GM21723 (cell line): ENCODE measurements around the gene BCAP31.
"Not testable (repeated sequence)": the region's sequence is repeated elsewhere in the genome, so short reads cannot be mapped to it uniquely, and the experiment has no call there.

Experiments
- ATAC-seq: cut with Tn5 transposase; IDR thresholded peaks from one replicate; pipeline ENCODE4 v1.9.1; 2021; ENCODE audit warnings: mild to moderate bottlenecking, moderate library complexity; ENCODE audit not compliant: unreplicated experiment

The BCAP31 gene

DNA sequence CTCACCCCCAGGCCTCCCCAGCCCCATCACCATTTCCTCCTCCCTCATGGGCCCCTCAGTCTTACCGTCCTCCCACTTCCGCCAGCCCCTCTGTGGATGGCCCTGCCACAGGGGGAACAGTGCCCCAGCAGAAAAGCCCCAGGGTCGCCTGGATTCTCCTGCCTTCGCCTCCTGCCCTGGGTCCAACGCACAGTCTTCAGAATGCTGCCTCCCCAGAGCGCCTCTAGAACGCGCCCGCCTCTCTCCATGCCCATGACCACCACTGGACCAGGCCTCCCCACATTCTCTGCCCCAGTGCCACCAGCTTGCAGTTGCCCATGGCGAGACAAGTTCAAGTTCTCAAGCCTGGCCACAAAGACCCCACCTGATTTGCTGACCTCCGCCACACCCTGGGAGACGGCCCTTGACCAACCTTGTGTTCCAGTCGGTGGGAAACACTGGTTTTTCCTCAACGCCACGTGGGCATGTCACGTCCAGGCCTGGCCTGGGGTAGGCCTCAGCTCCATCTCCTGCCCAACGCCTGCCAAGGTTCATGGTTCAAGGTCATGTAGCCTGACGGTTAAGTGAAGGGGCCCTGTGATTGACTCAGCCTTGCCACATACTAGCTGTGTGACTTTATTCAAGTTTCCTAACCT, 39.2 kb upstream of the BCAP31 start:
- no peak for ATAC-seq

DNA sequence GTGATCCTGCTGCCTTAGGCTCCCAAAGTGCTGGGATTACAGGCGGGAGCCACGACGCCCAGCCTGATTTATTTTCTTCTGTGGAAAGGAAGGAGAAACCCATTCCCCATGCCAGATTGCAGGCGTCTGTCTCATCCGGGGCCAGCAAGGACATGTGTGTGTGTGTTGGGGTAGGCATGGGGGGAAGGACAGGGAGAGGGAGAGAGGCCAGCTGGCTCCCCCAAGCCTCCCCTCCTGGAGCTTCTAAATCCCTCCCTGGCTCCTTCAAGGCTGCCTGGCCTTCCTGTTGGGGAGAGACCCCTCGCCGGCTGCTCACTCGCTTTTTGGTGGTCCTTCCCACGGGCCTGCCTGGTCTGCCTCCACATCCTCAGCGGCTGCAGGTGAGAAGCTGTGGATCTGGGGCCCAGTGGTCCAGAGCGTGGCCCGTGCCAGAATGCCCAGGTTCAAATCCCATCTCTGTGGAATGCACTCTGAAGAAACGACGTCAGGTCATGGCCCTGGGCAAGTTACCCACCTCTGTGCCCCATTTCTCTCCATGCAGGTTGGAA, 38.5 kb upstream of the BCAP31 start:
- no peak for ATAC-seq

DNA sequence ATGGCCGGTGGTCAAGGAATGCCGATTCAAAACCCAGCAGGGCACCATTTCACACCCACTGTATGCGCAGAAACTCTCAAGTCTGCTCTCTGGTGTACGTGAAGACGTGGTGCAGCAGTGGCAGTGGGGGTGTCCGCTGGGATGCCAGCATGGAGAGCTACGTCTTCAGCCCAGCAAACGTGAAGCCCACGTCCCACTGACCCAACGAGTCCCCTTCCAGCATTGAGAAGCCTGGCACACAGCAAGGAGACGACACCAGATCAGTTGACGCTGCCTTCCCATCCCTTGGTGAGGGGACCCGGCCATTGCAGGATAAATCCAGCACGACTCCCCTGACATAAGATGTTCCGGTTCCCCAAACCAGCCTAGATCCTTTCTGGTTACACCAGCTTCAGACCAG, 37.7 kb upstream of the BCAP31 start:
- no peak for ATAC-seq

DNA sequence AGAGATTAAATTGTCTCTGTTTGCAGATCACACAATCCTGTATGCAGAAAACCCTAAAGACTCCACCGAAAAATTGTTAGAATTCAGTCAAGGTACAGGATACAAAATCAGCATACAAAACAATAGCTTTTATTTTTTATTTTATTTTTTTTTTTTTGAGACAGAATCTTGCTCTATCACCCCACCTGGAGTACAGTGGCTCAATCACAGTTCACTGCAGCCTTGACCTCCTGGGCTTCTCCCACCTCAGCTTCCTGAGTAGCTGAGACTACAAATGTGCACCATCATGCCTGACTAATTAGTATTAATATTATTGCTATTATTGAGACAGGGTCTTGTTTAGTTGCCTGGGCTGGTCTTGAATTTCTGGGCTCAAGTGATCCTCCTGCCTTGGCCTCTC, 30.9 kb upstream of the BCAP31 start:
- ATAC-seq, result no peak

DNA sequence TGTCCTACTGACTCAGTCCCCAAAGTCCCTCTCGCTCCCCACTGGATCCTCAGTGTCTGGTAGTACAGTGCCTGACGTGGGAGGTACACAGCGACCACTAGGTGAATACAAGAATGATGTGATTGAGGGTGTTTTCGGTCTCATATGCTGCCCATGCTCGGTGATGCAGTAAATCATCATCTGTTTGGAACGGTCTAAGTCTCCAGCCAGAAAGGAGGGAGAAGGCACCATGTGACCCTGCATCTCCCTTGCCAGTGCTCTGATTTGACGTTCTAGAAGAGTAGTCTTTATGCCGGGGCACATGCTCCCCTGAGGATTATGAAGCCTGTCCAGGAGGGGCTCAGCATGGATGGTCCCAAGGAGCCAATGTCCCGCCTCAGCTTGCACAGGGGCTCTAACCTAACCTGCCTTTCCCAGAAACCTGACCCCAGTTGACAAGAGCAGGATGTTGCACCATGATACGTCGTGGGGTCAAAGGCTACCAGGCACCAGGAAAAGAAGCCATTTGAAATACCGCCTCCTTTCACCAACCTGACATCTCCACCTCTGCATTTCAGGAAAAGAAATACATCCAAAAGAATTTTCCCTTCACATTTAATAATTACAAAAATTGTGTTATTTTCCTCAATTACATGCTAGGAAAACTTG, 26.1 kb upstream of the BCAP31 start:
- ATAC-seq, result no peak

DNA sequence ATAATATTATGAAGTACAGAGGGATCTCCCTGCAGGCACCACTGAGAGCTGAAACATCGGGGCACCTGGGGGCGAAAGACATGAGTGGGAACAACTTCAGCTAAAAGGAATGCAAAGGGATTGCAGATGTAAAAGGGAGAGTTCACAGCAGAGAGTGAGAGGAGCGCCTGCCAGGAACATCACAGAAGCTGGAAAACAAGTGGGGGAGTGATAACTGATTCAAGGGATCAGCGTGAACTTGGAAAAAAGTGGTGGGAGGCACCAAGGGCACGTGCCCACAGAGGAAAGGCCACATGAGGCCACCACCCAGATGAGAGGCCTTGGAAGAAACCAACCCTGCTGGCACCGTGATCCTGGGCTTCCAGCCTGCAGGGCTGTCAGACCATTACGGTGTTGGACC, 24.8 kb upstream of the BCAP31 start:
- not testable (repeated sequence) for ATAC-seq

DNA sequence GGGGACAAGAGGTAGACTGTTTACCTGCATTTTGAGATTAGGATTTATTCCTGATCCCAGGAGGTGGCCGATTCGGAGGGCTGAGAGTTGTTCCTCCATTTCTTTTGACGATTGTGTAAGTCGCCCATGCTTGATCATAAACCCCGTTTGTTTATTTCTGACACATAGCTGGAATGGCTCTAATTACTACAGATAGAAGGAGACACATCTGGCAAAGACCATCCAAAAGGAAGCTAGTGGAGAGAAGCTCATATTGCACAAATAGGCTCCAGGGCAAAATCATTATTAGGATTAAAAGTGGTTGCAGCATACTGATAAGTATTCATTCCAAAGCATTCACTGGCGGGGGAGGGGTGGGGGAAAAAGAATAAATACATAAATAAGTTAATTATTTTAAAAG, 22.8 kb upstream of the BCAP31 start:
- not testable (repeated sequence) for ATAC-seq

DNA sequence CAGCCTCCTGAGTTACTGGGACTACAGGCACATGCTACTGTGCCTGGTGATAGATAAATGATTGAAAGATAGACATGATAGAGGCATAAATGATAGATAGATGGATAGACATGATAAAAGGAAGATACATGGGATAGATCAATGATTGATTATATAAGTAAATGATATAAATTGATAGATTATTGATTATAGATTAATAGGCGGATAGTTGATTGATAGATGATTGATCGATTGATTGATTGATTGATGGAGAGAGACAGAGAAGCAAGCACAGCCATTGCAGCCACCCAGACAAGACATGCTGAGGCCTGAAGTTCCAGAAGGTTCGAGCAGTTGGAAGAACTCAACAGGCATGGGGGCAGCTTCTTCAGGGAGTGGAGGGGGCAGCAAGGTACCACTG, 22.2 kb upstream of the BCAP31 start:
- ATAC-seq, result no peak

DNA sequence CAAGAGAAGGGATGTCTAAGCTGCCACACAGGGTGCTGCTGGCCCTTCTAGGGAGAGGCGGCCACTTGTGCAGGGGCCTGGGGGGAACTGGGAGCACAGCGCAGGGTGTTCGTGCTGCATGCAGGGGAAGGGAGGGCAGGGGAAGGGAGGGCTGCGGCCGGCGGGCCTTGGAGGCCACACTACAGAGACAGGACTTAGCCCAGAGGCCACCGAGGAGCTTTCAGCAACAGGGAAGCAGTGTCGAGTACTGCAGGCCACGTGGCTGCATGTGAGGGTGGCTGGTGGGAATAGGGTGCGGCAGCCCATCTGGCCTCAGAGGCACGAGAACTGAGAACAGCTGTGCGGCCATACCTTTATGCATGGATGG, 20.9 kb upstream of the BCAP31 start:
- not testable (repeated sequence) for ATAC-seq

DNA sequence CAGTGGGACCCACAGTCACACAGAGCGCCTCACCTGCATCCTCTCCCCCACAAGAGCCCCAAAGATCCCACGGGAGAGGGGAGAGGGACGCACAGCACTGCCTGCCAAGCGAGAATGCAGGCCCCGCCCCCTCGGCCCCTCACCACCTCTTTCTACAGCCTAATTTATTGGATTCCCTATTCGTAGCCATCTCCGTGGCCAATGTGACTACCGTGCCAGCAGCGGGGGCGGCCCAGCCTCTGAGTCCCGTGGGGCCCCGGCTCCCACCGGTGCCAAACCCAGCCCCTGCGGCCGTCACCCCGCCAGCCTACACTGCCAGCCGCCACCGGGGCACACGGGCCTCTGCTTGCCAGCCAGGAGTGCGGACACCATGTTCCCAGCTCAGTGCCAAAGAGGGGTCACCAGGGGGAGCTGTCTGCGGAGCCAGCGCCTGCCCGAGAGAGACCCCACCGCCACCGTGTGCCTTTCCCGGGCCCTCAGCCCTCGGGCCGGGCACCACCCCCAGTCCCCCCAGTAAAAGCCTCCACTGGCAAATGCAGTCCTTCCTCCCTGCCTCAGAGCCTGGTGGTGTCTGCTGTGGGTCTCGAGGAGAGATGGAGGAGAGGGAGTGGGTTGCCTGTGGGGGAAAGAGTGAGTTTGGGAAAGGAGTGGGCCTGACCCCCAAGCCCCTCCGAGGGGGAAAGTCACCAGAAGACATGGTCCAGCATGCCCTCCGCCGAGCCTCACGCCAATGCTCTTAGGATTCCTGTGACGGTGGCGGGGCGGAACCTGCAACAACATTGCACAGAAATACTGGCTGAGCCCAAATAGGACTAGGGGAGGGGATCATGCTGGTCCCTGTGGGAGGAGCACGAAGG, 20.3 kb upstream of the BCAP31 start:
- no peak for ATAC-seq

DNA sequence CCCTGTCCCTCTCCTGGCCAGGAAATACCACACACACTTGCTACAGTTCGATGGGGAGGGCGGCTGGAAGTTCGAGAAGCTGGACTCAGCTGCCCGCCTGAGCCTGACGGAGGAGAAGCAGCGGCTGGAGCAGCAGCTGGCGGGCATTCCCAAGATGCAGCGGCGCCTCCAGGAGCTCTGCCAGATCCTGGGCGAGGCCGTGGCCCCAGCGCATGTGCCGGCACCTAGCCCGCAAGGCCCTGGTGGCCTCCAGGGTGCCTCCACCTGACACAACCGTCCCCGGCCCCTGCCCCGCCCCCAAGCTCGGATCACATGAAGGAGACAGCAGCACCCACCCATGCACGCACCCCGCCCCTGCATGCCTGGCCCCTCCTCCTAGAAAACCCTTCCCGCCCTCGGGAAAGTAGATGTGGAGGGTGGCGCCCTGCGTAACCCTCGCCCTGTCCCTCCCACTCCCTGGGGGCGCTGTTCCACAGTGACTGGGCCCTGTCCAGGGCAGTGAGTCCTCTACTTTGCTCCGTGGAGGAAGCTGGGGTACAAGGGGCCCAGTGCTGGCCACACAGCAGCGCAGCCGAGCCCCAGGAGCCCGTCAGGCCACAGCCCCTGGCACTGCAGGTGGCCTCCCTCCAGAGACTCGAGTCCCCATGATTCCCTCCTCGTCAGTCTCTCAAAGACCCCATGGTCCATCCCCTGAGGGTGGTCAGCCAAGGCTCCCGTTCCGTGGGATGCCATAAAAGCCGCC, 19.5 kb upstream of the BCAP31 start:
- not testable (repeated sequence) for ATAC-seq

DNA sequence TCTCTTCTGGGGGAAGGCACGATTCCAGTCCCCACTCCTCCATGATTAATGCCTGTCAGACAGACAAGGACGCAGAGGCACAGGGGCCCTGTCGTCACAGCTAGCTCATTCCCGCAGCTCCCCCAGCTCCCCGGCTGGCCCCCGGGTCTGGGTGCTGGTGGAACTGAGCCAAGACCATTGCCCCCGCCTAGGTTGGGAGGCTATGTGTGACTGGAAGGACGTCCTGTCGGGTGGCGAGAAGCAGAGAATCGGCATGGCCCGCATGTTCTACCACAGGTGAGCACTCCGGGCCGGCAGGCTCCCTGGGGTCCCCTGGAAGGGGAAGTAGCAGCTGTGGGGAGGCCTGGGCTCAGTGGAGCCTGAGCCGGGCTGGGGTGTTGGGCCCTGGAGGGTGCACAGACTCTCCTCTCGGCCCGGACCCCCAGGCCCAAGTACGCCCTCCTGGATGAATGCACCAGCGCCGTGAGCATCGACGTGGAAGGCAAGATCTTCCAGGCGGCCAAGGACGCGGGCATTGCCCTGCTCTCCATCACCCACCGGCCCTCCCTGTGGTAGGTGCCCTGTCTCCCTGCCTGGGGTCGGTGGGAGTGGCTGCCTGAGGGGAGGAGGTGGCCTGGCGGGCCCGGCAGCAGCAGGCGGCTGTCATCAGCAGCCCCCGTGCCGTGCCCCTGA, 18.7 kb upstream of the BCAP31 start:
- ATAC-seq, result not testable (repeated sequence)

DNA sequence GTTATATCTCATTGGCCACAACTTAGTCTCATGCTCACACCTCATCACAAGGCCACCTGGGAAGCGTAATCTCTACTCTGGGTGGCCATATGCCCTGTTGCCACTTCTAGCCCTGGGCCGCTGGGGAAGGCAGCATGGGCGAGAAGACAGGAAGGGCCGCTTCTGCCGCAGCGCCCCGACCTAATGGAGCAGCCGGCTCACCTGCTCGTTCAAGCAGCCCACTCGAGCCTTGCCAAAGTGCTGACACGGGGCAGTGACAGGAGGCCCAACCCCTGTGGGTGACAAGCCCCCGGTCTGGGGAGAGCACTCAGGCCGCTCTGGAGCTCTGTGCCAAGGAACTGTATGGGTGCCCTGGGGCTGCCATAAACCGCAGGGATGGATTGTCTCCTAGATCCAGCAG, 17.9 kb upstream of the BCAP31 start:
- ATAC-seq, result not testable (repeated sequence)

DNA sequence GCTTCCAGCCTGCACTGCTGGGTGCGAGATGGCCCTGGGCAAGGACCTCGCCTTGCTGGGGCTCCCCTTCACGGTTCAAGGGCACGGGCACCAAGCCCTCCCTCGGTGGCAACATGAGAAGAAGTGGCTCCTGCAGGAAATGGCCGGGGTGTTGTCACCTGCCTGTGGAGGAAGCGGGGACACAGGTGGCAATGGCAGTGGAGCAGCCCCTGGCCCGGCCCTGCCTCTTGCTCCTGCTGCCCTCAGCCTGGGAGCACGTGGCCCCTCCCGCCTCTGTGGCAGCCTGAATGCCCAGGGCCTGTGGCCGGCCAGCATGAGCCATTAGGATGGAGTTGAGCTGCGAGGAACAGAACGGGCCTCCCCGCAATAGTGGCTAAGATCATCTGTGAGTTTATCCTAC, 17.3 kb upstream of the BCAP31 start:
- ATAC-seq, result no peak

DNA sequence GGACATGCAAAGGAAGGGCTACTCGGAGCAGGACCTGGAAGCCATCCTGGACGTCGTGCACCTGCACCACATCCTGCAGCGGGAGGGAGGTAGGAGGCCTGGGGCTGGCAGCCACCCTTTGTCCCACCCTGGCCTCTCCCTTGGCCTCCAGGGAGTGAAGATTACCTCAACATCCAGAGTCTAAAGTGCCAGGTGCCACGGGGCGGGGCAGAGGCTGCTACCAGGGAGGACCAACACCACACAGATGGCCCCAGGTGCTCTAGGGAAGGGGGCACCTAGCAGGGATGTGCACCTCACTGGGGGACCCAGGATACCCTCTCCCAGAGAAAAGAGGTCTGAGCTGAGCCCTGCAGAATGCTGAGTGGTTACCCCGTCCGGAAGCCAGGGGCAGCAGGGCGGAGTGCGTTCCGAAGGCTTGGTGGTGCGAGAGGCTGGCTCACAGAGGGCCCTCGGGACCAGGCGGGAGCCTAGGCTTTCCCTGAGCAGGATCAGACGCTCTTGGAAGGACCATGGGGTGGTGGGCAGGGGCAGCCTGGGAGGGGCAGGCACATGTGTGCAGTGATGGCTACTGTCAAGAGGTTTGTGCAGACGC, 16.5 kb upstream of the BCAP31 start:
- no peak for ATAC-seq

DNA sequence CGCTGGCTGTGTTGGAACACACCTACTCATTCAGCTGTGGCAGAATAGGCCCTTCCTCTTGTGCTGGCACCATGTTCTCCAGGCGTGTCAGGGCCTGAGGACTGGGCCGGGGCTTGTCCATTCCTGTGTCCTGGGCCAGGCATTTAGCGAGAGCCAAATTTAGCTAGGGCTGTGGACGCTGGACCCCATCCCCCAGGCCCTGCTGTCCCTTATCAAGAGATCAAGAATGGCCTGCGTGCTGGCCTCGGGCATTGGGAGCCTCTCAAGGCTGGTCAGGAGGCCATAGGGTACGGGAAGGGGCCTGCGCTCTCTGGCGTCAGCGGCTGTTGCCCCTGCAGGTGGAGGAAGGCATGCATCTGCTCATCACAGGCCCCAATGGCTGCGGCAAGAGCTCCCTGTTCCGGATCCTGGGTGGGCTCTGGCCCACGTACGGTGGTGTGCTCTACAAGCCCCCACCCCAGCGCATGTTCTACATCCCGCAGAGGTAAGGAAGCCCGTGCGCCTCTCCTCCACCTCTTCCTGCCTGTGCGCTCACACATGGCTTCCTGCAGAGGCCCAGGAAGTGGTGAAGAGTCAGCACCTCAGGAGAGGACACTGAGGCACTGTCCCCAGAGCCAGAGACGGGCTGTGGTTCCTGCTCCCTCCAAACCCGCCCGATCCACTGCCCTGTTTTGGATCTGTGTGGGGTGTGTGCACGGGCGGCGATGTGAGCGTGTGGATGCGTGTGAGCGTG, 15.7 kb upstream of the BCAP31 start:
- no peak for ATAC-seq

DNA sequence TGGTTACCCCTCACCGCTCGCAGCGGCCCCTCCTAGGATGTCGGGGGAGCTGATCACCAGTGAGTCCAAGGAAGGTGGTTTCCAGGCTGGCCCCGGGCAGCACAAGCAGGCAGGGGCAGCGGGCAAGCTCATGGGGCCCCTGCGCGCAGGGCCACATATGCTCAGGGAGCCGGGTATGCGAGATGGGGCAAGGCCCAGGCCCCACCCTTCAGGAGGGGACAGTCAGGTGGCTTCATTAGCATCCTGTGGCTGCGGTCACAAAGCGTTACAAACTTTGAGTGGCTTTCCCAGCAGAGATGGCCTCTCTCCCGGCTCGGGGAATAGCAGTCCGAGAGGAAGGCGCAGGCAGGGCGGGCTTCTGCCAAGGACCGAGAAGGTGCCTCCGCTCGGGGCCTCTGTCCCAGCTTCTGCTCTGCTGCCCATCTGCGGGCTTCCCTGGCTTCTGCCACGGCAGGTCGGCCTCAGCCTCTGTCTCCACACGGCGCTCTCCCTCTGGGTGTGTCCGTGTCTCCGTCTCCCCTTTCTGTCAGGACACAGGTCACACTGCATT, 13.9 kb upstream of the BCAP31 start:
- ATAC-seq, result no peak

DNA sequence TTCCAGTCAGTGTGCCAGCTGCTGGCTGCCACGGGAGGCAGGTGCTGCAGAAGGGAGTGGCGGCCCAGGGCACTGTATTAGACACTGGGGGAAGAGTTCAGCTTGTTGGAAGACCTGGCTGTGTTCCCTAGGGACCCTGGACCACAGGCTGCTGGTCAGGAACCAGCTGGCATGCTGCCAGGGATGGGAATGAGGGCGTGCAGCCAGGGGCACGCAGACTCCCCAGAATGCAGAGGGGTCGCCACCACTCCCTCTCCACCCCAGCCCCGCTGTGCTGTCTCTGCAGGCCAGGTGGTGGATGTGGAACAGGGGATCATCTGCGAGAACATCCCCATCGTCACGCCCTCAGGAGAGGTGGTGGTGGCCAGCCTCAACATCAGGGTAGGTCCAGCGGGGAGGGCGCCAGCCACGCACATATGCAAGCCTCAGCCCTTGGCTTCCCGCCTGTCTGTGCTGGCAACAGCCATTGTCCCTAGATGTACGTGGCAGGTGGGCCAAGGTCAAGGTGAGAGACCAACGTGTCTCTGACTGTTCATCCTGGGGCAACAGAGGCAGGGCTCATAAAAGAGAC, 12.8 kb upstream of the BCAP31 start:
- ATAC-seq, result no peak
